Osteoblast (primary cell): ENCODE results near the gene BBC3. TPM values are rescaled to one million over a fixed set of nuclear protein-coding genes. Genes with fewer than 3 reads are reported as not detected.

Source experiments
- DNase-seq: peaks from one replicate; pipeline ENCODE4 v3.0.0; 2011; ENCODE audit warnings: low spot score, mixed read lengths; ENCODE audit not compliant: insufficient read length; ENCODE audit errors: missing footprints
- H2AFZ ChIP-seq: 2 replicates; pipeline ENCODE4 v1.6.0; 2011; ENCODE audit warnings: mild to moderate bottlenecking, low read length
- H3K27ac ChIP-seq: 2 replicates; pipeline ENCODE4 v1.5.1; 2011; ENCODE audit warnings: mild to moderate bottlenecking, low read depth, low read length, moderate library complexity
- H3K27me3 ChIP-seq: 2 replicates; pipeline ENCODE4 v1.6.0; 2012; ENCODE audit warnings: mild to moderate bottlenecking, control low read depth, inconsistent platforms, low read length, moderate library complexity; ENCODE audit not compliant: insufficient read depth
- H3K36me3 ChIP-seq: 2 replicates; pipeline ENCODE4 v1.5.1; 2011; ENCODE audit warnings: mild to moderate bottlenecking, low read length, control low read depth, moderate library complexity; ENCODE audit not compliant: insufficient read depth
- H3K4me1 ChIP-seq: 2 replicates; pipeline ENCODE4 v1.5.1; 2011; ENCODE audit warnings: mild to moderate bottlenecking, low read length, control low read depth, moderate library complexity; ENCODE audit not compliant: insufficient read depth
- H3K4me2 ChIP-seq: 2 replicates; pipeline ENCODE4 v1.6.0; 2011; ENCODE audit warnings: mild to moderate bottlenecking, low read length; ENCODE audit not compliant: insufficient read depth
- H3K4me3 ChIP-seq: fragments of 200-600 bp; sonication (generic); 3 replicates; pipeline ENCODE4 v1.5.1; 2012; ENCODE audit warnings: mild to moderate bottlenecking, low read length, inconsistent platforms; ENCODE audit not compliant: insufficient read depth
- H3K79me2 ChIP-seq: 2 replicates; pipeline ENCODE4 v1.6.0; 2012; ENCODE audit warnings: mild to moderate bottlenecking, low read length, control low read depth, inconsistent platforms; ENCODE audit not compliant: insufficient read depth
- H3K9me3 ChIP-seq: 2 replicates; pipeline ENCODE4 v1.5.1; 2011; ENCODE audit warnings: low read depth, low read length, control low read depth
- H4K20me1 ChIP-seq: 2 replicates; pipeline ENCODE4 v1.6.0; 2012; ENCODE audit warnings: mild to moderate bottlenecking, low read length, control low read depth; ENCODE audit not compliant: insufficient read depth
- CTCF ChIP-seq: IDR thresholded peaks from 2 replicates; pipeline ENCODE4 v1.5.1; 2011; ENCODE audit warnings: mild to moderate bottlenecking, low read depth, low read length, moderate library complexity; ENCODE audit errors: extremely low read depth
- total RNA-seq: library from RNA; depleted of rRNA; stranded (reverse); fragments of >200 nt; gene quantifications from 2 replicates; pipeline ENCODE4 v1.2.3, GENCODE V29; 2012

BBC3 gene
- total RNA-seq, 1 donor, result 28.2 TPM

DNA sequence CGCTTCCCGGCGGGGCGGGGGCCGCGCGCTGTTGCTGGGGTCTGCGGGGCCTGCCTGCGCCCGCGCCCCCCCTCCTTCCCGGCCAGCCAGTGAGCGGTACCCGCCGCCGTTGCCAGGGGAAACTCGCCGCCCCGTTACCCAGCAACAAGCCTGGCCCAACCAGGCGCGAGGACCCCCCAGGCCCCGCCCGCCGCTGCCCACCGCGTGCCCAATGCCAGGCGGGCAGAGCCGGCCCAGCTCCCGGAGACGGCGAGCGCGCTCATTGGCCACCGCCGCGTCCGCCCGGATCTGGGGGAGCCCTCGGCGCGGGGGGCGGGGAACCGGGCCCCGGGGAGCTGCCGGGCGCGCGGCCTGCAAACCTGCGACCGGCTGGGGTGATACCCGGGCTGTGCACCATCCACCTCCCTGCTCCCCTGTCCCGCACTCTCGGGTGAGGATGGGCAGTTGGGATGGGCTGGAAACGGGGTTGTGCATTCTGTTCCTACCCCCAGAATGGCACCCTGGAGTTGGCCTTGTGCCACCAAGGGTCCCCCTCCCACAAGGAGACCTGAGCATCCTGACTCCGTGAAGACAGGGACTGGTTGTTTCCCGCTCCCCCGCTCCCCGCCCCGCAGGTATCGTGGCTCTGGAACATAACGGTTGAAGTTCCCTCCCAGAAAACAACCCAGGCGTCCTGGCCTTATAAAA lies 8.8 kb upstream of the BBC3 start:
- peak overlapping the region; percentile 63 for H3K4me2 ChIP-seq
- DNase-seq, result peak; percentile 96
- no peaks in the 10 kb centered on the region for H3K36me3 ChIP-seq
- peaks cover 5% of the 10 kb centered on the region for H3K27me3 ChIP-seq
- peak overlapping the region; percentile 48 for H3K4me3 ChIP-seq
- H3K79me2 ChIP-seq, result no peaks in the 10 kb centered on the region
- H2AFZ ChIP-seq, result no peak overlapping the region
- TF ChIP-seq CTCF, result no peak
- no peak overlapping the region for H3K27ac ChIP-seq
- H4K20me1 ChIP-seq, result no peaks in the 10 kb centered on the region
- peaks cover 17% of the 10 kb centered on the region for H3K4me1 ChIP-seq
- H3K9me3 ChIP-seq, result no peaks in the 10 kb centered on the region

- no peak for DNase-seq
- Histone ChIP-seq H4K20me1 (no peaks in the 10 kb centered on the region), H3K4me2 (peak overlapping the region; percentile 63), H3K36me3 (no peaks in the 10 kb centered on the region), H3K4me3 (peak overlapping the region; percentile 48), H2AFZ (peak overlapping the region; percentile 52), H3K27ac (no peak overlapping the region), H3K4me1 (peaks cover 17% of the 10 kb centered on the region), H3K27me3 (peaks cover 5% of the 10 kb centered on the region), H3K79me2 (no peaks in the 10 kb centered on the region), H3K9me3 (no peaks in the 10 kb centered on the region)
- TF ChIP-seq CTCF, result no peak
Observed at GRCh38 chr19:47239152-47239551, 8.2 kb upstream of the BBC3 start.

- peaks cover 20% of the 10 kb centered on the region for H3K4me1 ChIP-seq
Observed at GRCh38 chr19:47236072-47236675, 5.2 kb upstream of the BBC3 start.

More at GRCh38 chr19:47236072-47236675, 5.2 kb upstream of the BBC3 start:
- Histone ChIP-seq H3K27me3 (peaks cover 5% of the 10 kb centered on the region), H3K36me3 (no peaks in the 10 kb centered on the region), H2AFZ (no peak overlapping the region), H3K4me3 (no peak overlapping the region), H3K9me3 (no peaks in the 10 kb centered on the region), H3K27ac (no peak overlapping the region), H4K20me1 (no peaks in the 10 kb centered on the region), H3K79me2 (peaks cover 5% of the 10 kb centered on the region), H3K4me2 (no peak overlapping the region)
- no peak for TF ChIP-seq CTCF
- DNase-seq, result no peak
